HuH-7 (cell line): ENCODE data around the gene SMARCB1.

Source experiments
- DNase-seq: peaks from one replicate; pipeline ENCODE4 v3.0.0; 2011; ENCODE audit warnings: low spot score

The SMARCB1 gene

DNA sequence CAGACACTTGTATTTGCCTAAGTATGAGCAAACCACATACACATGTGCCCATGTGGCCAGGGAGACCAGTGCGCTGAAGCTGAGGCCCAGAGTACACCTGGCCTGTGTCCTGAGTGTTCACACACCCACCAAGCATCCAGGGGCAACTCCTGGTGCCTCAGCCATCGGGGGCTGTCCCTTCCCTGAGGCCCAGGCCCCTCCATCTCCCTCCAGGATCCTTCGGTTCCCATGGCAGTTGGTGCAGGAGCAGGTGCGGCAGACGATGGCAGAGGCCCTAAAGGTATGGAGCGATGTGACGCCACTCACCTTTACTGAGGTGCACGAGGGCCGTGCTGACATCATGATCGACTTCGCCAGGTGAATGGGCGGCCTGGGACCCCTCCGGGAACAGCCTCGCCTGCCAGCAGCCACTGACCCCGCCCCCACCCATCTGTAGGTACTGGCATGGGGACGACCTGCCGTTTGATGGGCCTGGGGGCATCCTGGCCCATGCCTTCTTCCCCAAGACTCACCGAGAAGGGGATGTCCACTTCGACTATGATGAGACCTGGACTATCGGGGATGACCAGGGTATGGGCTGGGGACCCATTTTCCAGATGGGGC, 6.5 kb upstream of the SMARCB1 start:
- DNase-seq, result no peak

- DNase-seq, result no peak
These were observed 5.7 kb upstream of the SMARCB1 start for GRCh38 chr22:23781065-23781464.

GRCh38 chr22:23781511-23782183, 5.1 kb upstream of the SMARCB1 start:
- no peak for DNase-seq

DNA sequence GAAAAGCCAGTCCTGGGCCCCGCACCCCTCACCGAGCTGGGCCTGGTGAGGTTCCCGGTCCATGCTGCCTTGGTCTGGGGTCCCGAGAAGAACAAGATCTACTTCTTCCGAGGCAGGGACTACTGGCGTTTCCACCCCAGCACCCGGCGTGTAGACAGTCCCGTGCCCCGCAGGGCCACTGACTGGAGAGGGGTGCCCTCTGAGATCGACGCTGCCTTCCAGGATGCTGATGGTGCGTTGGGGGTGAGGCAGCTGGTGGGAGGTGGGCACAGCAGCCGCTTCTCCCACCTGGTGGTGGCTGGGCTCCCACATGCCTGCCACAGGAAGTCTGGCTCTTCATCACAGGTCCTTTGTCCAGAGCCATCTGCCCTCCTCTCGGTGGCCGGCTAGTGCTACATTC, 4.5 kb upstream of the SMARCB1 start:
- no peak for DNase-seq

GRCh38 chr22:23782703-23783102, 4.1 kb upstream of the SMARCB1 start:
- no peak for DNase-seq

DNA sequence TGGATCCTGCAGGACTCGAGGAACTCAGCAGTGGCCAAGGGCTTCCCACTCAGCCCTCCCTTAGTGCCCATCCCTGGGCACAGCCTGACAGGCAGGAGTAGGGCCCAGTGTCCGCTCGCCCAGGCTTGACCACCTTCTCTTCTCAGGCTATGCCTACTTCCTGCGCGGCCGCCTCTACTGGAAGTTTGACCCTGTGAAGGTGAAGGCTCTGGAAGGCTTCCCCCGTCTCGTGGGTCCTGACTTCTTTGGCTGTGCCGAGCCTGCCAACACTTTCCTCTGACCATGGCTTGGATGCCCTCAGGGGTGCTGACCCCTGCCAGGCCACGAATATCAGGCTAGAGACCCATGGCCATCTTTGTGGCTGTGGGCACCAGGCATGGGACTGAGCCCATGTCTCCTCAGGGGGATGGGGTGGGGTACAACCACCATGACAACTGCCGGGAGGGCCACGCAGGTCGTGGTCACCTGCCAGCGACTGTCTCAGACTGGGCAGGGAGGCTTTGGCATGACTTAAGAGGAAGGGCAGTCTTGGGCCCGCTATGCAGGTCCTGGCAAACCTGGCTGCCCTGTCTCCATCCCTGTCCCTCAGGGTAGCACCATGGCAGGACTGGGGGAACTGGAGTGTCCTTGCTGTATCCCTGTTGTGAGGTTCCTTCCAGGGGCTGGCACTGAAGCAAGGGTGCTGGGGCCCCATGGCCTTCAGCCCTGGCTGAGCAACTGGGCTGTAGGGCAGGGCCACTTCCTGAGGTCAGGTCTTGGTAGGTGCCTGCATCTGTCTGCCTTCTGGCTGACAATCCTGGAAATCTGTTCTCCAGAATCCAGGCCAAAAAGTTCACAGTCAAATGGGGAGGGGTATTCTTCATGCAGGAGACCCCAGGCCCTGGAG, 3.3 kb upstream of the SMARCB1 start:
- DNase-seq, result no peak

DNA sequence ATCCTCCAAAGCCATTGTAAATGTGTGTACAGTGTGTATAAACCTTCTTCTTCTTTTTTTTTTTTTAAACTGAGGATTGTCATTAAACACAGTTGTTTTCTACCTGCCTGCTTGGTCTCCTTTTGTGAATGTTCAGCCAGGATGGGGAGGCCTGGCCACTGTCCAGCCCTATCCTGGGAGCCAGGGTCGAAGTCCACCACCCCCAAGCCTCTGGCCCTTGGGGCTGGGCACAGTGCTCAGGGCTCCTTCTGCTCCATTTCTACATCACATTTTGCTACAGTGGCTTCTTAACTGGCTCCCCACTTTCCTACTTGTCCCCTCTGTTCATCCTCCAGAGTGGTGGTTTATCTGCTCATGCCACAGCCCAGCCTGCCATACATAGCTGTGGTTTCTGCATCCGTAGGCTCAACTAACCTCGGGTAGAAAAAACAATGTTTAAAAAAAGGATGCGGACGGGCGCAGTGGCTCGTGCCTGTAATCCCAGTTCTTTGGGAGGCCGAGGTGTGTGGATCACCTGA, 2.5 kb upstream of the SMARCB1 start:
- no peak for DNase-seq

DNA sequence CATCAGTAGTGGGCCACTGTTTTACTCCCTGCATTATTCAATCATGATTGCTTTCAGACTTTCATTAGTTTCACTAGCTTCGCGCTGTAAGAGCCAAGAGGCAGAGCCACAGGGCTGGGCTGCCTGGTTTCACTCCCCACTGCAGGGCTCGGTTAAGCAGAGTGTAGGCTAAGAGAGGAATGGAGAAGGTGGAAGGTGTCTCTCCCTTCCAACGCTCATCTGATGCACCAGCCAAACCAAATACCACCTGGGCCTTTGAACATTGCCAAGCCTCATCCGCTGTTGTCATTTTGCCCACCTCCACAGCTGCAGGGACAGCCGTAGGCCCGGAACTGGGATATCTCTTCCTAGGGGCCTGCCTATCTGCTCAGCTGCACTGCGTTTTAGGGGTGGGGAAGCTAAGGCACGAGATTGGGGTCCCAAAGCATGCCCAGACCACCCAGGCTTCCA, 480 bp upstream of the SMARCB1 start:
- no peak for DNase-seq

- DNase-seq, result no peak
These were observed 782 bp downstream of the SMARCB1 start for GRCh38 chr22:23787600-23787896.

DNA sequence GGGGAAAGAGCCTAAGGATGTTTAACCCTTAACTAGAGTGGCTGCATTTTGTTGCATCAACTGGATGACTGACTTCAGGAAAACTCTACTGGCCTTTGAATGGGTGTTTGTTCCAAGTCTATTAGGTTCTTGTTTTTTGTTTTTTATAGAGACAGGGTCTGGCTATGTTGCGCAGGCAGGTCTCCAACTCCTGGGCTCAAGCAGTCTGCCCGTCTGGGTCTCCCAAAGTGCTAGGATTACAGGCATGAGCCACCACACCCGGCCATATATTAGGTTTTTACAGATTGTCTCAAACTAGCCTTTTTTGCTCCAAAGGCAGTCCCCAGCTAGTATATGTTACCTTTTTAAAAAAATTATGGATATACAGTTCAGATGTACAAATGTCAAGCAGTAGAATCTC, 1.1 kb downstream of the SMARCB1 start:
- no peak for DNase-seq

DNA sequence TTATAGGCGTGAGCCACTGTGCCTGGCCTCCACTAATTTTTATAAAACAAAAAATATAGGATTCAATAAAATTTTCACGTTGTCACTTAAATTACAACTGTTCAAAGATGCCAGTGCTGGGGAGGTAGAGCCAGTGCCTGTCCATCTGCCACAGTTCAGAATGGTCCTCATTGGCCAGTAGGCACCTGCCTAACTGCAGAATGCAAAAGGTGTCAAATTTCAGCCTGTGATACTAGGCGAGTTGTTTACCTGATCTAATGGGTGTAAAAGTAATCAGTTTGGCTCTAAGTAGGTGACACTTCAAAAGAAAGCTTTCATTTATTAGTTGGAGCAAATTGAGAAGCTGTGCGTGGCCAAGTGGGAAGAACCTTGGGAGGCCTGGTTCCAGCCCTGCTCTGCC, 2.4 kb downstream of the SMARCB1 start:
- no peak for DNase-seq

DNA sequence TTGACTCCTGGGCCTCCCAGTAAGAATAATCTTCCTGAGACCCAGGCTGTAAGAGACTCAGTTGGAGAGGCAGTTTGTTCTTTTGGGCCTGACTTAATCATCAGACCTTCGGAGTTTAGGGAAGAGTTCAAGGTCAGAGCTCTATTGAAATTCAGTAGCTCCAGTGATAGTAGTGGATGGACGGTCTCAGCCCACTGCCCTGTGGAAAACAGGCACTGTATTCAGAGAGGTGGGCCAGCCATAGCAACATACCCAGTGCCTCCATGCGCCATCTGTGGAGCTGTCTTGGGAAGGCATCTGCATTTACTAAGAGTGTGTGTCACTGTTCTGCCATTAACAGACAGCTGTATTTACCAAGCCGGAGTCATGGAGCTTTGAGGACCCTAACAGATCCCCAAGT, 2.9 kb downstream of the SMARCB1 start:
- no peak for DNase-seq

GRCh38 chr22:23790819-23791737, 4.3 kb downstream of the SMARCB1 start:
- no peak for DNase-seq

- DNase-seq, result no peak
These were observed 5.2 kb downstream of the SMARCB1 start for GRCh38 chr22:23791738-23792645.

DNA sequence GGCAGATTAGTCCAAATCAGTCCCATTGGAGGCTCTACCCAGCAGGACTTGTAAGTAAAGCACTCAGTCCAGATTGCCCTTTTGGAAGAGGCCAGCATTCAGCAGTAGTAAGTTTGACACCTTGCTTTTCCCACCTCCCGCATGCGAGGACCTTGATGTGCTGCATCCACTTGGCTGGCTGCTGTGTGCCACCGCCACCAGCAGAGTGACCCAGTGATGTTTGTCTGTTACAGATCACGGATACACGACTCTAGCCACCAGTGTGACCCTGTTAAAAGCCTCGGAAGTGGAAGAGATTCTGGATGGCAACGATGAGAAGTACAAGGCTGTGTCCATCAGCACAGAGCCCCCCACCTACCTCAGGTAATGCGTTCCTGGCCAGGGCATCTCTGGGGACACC, 6.6 kb downstream of the SMARCB1 start:
- no peak for DNase-seq

DNA sequence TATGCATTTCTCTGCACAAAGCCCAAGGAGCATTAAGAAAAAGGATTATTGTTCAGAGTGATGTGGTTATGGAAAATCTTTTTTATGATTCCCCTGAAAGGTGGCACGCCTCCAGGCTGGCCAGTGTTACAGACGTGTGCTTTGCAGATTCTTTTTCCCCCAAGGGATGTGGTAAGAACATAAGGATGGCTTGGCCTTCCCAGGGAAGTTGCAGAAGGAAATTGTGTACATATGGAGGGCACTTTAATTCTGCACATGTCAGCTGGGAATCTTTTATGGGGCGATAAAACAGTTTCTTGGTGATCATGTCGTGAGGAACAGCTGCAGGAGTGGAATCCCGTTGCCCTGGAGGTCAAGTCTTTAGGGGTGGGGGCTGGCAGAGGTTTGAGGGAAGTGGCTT, 9.7 kb downstream of the SMARCB1 start:
- DNase-seq, result no peak

- no peak for DNase-seq
These were observed 13.8 kb downstream of the SMARCB1 start for GRCh38 chr22:23800297-23801237.

DNA sequence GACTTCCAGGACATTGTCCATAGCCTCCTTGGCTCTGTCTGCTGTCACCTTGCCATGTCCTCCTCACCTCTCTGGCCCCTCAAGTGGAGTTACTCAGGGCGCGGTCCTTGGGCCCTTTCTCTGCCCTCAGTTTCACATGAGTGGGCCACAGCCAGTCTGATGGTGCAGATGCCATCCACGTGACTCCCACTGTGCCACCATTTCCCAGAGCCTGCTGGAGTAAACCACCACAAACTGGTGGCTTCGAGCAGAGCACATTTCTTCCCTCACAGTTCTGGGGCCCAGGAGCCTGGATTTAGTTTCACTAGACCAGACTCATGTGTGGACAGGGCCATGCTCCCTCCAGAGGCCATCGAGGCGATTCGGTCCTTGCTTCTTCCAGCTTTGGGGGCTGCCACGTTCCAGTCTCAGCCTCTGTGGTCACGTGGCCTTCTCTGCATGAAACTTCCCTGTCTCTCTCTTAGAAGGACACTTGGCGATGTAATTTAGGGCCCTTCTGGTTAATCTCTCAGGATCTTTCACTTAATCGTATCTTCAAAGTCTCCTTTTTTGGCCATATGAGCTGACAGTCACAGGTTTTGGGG, 14.6 kb downstream of the SMARCB1 start:
- no peak for DNase-seq

DNA sequence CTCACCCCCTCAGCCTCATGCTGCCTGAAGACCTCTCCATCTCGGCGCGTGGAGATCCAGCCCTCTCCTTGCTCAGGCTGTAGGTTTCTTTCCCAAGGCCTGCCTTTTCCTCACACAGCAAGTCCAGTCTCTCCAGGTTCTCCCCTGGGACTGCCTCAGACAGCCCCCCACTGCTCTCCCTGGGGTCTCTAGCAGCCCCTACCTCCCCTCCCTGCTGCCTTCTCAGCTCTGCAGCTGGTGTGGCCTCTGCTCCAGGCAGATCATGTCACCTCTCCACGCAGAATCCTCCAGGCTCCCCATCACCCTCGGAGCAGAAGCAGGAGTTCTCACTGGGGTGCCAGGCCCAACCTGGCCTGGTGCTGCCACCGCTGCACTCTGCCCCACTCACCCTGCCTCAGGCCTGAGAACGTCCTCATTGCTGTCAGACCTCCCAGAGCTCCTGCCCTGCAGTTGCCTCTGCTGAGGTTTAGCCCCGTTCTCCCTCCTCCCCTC, 15.2 kb downstream of the SMARCB1 start:
- DNase-seq, result no peak
